ENCODE measurements around the gene ZFAND6.
"Not testable (repeated sequence)": the region's sequence is repeated elsewhere in the genome, so short reads cannot be mapped to it uniquely, and the experiment has no call there.

Gene ZFAND6

GRCh38 chr15:80095969-80096368 lies 36.5 kb downstream of the ZFAND6 start:
- in situ Hi-C loops (cut with HindIII; ENCODE audit: low sequenced_read_pairs): no loop called here

GRCh38 chr15:80098341-80098740 lies 38.9 kb downstream of the ZFAND6 start:
- no peak for TF ChIP-seq CTCF (IDR thresholded peaks at IDR 0.05; ENCODE audit: low read depth, low read length, missing control alignments)
- no peak overlapping the region for H3K4me3 ChIP-seq (ENCODE audit: low read depth, low read length)
- in situ Hi-C loops (cut with HindIII; ENCODE audit: low sequenced_read_pairs): no loop called here
- DNase-seq (ENCODE audit: low read depth): no peak

More at GRCh38 chr15:80095969-80096368, 36.5 kb downstream of the ZFAND6 start:
- TF ChIP-seq CTCF (IDR thresholded peaks at IDR 0.05; ENCODE audit: low read depth, low read length, missing control alignments): no peak
- no peak for DNase-seq (ENCODE audit: low read depth)
- no peak overlapping the region for H3K4me3 ChIP-seq (ENCODE audit: low read depth, low read length)

- TF ChIP-seq CTCF (IDR thresholded peaks at IDR 0.05; ENCODE audit: low read depth, low read length, missing control alignments): no peak
- in situ Hi-C loops (cut with HindIII; ENCODE audit: low sequenced_read_pairs): no loop called here
- DNase-seq (ENCODE audit: low read depth): no peak
- H3K4me3 ChIP-seq (ENCODE audit: low read depth, low read length): no peak overlapping the region
Measured at GRCh38 chr15:80099241-80099640, 39.8 kb downstream of the ZFAND6 start.

GRCh38 chr15:80099662-80100061 lies 40.2 kb downstream of the ZFAND6 start:
- DNase-seq (ENCODE audit: low read depth); H3K4me3 ChIP-seq (ENCODE audit: low read depth, low read length); in situ Hi-C loops (cut with HindIII; ENCODE audit: low sequenced_read_pairs): not testable (repeated sequence)

GRCh38 chr15:80100247-80100646 lies 40.8 kb downstream of the ZFAND6 start:
- no peak overlapping the region for H3K4me3 ChIP-seq (ENCODE audit: low read depth, low read length)
- no peak for TF ChIP-seq CTCF (IDR thresholded peaks at IDR 0.05; ENCODE audit: low read depth, low read length, missing control alignments)
- in situ Hi-C loops (cut with HindIII; ENCODE audit: low sequenced_read_pairs): no loop called here
- no peak for DNase-seq (ENCODE audit: low read depth)

GRCh38 chr15:80105193-80105592 lies 45.7 kb downstream of the ZFAND6 start:
- no peak overlapping the region for H3K4me3 ChIP-seq (ENCODE audit: low read depth, low read length)
- DNase-seq (ENCODE audit: low read depth): no peak
- in situ Hi-C loops (cut with HindIII; ENCODE audit: low sequenced_read_pairs): no loop called here
- no peak for TF ChIP-seq CTCF (IDR thresholded peaks at IDR 0.05; ENCODE audit: low read depth, low read length, missing control alignments)

- in situ Hi-C loops (cut with HindIII; ENCODE audit: low sequenced_read_pairs): no loop called here
- DNase-seq (ENCODE audit: low read depth): peak; percentile 8
- H3K4me3 ChIP-seq (ENCODE audit: low read depth, low read length): no peak overlapping the region
- no peak for TF ChIP-seq CTCF (IDR thresholded peaks at IDR 0.05; ENCODE audit: low read depth, low read length, missing control alignments)
Measured at GRCh38 chr15:80105595-80105994, 46.1 kb downstream of the ZFAND6 start.

Data from astrocyte of the cerebellum (primary cell).